Rectal smooth muscle tissue (tissue), 1 donor: Measurements from ENCODE around the gene GLRX2.

ENCODE experiments used
- H3K27ac ChIP-seq: one replicate; pipeline ENCODE4 v1.7.0; 2013; ENCODE audit warnings: low read depth, low read length, inconsistent platforms
- H3K27me3 ChIP-seq: one replicate; pipeline ENCODE4 v1.7.0; 2013; ENCODE audit warnings: low read length; ENCODE audit not compliant: control insufficient read depth, insufficient read depth
- H3K36me3 ChIP-seq: one replicate; pipeline ENCODE4 v1.7.0; 2013; ENCODE audit warnings: low read length; ENCODE audit not compliant: control insufficient read depth, insufficient read depth
- H3K4me1 ChIP-seq: one replicate; pipeline ENCODE4 v1.7.0; 2013; ENCODE audit warnings: low read length; ENCODE audit not compliant: control insufficient read depth, insufficient read depth
- H3K4me3 ChIP-seq: one replicate; pipeline ENCODE4 v1.7.0; 2013; ENCODE audit warnings: low read length
- H3K9ac ChIP-seq: one replicate; pipeline ENCODE4 v1.7.0; 2013; ENCODE audit warnings: low read length

GLRX2 gene

DNA sequence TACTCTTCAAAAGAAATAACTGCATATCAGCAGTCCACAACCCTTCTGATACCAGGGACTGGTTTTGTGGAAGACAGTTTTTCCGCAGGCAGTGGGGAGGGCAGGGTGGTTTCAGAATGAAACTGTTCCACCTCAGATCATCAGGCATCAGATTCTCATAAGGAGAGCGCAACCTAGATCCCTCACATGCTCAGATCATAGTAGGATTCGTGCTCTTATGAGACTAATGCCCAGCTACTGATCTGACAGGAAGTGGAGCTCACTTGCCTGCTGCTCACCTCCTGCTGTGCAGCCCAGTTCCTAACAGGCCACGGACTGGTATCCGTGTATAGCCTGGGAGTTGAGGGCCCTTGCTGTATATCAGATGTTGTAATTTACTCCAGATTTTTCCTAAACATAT is 34.3 kb downstream of the GLRX2 start:
- Histone ChIP-seq H3K9ac (no peak overlapping the region), H3K27ac (no peak overlapping the region), H3K4me3 (no peak overlapping the region), H3K27me3 (no peaks in the 10 kb centered on the region), H3K36me3 (no peaks in the 10 kb centered on the region), H3K4me1 (no peaks in the 10 kb centered on the region)

DNA sequence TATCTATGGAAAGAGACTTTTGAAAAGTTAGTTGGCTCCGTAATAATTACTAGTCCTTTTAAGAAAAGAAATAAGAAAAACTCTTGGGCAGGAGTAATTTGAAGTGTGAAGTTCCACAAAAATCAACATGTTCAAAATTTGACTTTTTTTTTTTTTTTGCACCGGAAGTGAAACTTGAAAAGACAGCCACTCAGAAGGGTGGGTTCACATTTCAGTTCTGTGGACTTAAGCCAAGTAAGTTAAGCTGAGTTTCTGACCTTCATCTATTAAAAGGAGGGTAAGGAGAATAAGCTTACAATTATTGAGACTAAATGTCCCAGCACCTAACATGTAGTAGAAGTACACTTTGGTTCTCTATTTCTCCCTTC is 34.8 kb downstream of the GLRX2 start:
- Histone ChIP-seq H3K4me1 (no peaks in the 10 kb centered on the region), H3K9ac (no peak overlapping the region), H3K27ac (no peak overlapping the region), H3K36me3 (no peaks in the 10 kb centered on the region), H3K27me3 (no peaks in the 10 kb centered on the region), H3K4me3 (no peak overlapping the region)

DNA sequence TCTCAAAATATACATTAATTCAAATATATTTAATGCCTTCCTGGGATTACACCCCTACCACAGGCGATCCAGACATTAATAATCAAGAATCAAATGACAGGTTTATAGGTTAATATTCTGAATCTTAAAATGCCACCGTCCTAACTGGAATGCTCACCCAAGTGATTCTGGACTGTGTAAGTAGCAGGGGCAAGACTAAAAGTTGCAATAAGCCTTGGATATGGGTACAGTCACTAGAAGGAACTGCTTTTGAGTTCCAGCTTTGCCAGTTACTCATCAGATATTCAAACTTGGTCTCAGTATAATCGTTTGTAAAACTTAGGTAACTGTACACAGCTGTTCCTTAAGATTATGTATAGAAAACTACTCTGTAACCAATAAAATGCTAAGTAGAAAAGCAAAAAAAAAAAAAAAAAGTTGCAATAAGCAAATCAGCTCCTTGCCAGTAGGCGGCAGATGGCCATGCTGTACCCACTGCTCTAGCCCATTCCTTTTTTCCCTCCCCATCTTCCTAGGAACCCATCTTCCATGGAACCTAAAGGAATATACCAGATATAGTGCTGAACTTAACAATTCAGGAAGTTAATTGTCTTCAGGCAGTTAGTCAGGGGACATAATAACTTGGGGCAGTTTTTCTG is 35.3 kb downstream of the GLRX2 start:
- Histone ChIP-seq H3K9ac (no peak overlapping the region), H3K27ac (no peak overlapping the region), H3K4me3 (no peak overlapping the region), H3K36me3 (no peaks in the 10 kb centered on the region), H3K27me3 (no peaks in the 10 kb centered on the region), H3K4me1 (no peaks in the 10 kb centered on the region)

DNA sequence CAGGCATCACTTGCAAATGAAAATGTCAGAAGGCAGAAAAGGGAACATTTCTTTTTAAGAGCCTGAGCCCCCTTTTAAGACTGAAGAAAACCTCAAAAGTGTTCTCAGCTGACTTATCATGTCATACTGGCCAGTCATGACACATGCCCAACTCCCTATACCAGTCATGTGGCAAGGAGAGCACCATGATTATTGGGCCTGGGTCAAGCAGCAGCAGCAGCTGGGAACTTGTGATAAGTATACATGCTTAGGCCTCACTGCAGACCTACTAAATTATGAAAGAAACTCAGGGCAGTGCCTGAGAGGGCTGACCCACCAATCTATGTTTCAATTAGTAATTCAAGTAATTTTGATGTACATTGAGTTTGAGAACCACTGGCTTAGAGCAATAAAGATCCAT is 37.2 kb downstream of the GLRX2 start:
- Histone ChIP-seq H3K27me3 (no peaks in the 10 kb centered on the region), H3K9ac (no peak overlapping the region), H3K27ac (no peak overlapping the region), H3K4me3 (no peak overlapping the region), H3K36me3 (no peaks in the 10 kb centered on the region), H3K4me1 (no peaks in the 10 kb centered on the region)

DNA sequence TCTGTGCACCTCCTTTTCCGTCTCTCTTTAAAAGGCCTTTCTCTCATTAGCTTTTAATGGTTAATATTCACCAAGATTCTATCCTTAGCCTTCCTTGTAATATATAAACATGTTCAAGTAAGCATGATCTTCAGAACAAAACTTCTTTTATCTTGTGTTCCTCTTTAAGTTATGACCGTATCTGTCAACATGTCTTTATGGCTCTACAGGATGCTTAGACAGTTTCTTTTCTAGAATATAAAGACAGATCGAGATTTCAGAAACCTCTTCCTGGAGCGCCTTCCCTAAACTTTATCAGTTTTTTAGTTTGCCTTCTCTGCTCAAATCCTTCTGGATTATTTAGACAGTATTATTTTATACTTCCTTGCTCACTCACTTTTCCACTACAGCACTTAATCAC is 38.6 kb downstream of the GLRX2 start:
- Histone ChIP-seq H3K4me1 (peaks cover 2% of the 10 kb centered on the region), H3K4me3 (no peak overlapping the region), H3K27me3 (no peaks in the 10 kb centered on the region), H3K27ac (no peak overlapping the region), H3K36me3 (no peaks in the 10 kb centered on the region), H3K9ac (no peak overlapping the region)

DNA sequence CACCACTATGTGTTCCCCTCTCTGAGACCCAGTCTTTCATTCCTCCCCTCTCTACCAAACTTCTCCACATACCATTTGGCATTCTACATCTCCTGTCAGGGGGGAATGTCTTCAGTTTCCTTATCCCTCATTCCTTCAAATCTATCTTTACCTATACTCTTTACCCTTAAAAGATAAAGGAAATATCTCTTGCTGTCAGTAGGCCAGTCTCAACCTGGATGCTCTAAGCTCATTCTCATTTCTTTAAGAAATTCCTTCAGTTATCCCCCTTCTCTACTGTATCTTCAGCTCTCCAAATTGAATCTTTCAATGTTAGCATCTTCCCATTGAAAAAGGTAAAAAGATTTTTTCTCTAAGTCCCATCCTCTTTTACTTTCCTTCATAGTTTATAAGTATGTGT is 39.3 kb downstream of the GLRX2 start:
- H3K4me3 ChIP-seq, result no peak overlapping the region
- H3K9ac ChIP-seq, result no peak overlapping the region
- peaks cover 7% of the 10 kb centered on the region for H3K4me1 ChIP-seq
- no peaks in the 10 kb centered on the region for H3K27me3 ChIP-seq
- H3K27ac ChIP-seq, result no peak overlapping the region
- H3K36me3 ChIP-seq, result no peaks in the 10 kb centered on the region

DNA sequence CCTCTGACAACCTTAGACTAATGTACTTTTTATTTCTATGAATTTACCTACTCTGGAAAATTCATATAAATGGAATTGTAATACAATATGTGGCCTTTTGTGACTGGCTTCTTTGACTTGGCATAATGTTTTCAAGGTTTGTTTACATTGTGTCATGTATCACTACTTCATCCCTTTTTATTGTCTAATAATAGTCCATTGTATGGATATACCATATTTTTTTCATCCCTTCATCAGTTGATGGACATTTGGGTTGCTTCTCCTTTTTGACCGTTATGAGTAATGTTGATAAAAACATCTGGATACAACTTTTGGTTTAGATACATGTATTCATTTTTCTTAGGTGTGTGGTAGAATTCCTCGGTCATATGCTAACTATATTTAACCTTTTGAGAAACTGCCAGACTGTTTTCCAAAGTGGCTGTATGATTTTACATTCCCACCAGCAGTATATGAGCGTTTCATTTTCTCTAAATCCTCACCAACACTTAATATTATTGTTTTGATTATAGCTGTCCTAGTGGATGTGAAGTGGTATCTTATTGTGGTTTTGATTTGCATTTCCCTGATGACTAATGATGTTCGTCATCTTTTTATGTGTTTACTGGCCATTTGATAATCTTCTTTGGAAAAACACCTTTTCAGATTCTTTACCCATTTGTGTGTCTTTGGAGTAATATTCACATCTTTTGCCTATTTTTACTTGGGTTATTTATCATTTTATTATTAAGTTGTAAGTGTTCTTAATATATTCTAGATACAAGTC is 42.3 kb downstream of the GLRX2 start:
- Histone ChIP-seq H3K4me1 (peaks cover 9% of the 10 kb centered on the region), H3K27me3 (no peaks in the 10 kb centered on the region), H3K36me3 (no peaks in the 10 kb centered on the region), H3K27ac (no peak overlapping the region), H3K4me3 (no peak overlapping the region), H3K9ac (no peak overlapping the region)

DNA sequence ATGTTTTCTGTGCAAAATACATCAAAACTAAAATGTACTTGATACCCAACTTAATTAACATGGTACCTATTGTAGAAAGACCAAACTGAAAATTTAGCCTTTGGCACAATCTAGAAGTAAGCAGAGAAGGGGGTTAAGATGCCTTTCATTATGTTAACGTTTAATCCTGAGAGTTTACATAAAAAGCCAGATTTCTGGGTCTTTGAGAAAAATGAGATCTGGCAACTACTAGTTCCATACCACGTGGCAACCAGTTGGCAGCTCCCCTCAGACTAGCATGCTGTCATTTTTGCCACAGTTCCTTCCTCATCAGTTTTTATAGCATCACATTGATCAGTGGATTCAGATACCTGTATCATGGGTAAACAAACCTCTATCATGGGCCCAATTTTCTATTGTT is 44.3 kb downstream of the GLRX2 start:
- Histone ChIP-seq H3K9ac (no peak overlapping the region), H3K4me1 (peaks cover 13% of the 10 kb centered on the region), H3K27ac (peak overlapping the region; percentile 100), H3K36me3 (no peaks in the 10 kb centered on the region), H3K4me3 (no peak overlapping the region), H3K27me3 (no peaks in the 10 kb centered on the region)

DNA sequence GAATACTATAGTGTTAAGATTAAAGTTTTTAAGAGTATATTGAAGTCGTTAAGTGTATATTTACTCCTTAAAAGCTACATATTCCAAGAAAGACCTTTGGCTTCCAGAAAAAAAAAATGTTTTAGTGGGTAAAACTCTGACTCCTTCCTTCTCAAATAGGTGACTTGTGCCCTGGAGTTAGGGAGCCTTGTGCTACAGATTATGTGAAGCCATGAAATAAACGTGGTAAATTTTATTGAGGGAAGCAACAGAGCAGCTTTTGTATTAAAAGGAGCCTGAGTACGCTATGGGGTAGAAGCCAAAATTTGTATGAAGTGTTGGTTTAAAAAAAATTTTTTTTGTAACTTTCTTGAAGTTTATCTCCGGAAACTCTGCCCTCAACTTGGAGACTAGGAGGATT is 44.8 kb downstream of the GLRX2 start:
- no peaks in the 10 kb centered on the region for H3K36me3 ChIP-seq

DNA sequence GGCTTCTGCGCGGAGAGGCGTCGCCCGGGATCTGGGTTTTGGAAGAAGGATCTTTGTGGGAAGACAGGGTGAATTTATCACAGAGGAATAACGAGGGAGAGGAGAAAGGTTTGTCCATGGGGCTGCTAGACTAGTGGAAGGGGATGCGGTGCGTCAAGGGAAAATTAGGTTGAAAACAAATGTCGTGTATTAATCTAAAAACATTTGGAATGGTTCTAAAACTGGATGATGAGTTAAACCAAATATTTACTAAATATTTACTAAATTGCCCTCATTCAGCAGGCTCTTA is 45.2 kb downstream of the GLRX2 start:
- Histone ChIP-seq H3K27me3 (no peaks in the 10 kb centered on the region), H3K27ac (peak overlapping the region; percentile 100), H3K4me1 (peaks cover 13% of the 10 kb centered on the region)

More for the DNA sequence above, 44.8 kb downstream of the GLRX2 start:
- no peaks in the 10 kb centered on the region for H3K27me3 ChIP-seq
- no peak overlapping the region for H3K9ac ChIP-seq
- H3K27ac ChIP-seq, result peak overlapping the region; percentile 100
- H3K4me1 ChIP-seq, result peaks cover 13% of the 10 kb centered on the region
- H3K4me3 ChIP-seq, result peak overlapping the region; percentile 97

DNA sequence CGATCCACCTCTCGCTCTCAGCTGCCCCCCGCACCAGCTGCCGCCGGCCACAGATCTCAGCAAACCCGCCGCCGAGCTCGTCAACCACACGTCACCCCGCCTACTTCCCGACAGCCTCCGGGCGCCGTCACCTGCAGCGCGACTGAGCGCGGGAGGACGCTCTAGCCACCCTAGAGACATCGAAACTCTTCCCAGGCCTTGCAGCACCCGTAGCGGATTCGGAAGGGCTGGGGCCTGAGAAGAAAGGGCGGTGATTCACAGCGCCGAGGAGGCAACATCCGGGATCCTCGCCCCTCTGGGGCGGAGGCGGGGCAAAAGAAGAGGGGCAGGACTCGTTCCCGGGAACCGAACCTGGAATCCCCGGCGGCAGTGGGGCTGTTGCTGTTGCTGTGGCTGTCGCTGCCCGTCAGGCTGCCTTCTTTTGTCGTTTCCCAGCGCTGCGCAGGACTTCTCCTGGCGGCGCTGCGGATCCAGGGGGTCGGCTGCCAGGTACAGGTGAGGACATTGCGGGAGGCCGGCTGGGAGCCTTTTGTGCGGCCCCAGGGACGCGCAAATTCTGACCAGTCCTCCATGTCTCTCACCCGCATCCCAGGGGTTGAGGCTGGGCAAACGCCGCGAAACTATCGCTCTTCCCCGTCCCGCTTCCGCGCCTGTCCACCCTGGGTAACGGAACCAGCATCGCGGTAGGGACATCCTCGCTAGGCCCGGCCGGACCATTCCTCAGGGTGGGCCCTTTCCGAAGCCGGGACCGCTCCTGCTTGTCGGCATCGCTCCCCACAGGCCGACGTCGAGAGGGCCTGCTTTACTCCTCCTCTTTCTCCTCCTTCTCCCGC is 45.7 kb downstream of the GLRX2 start, which contains the start of the genes RO60 and UCHL5:
TSS of gene RO60 (plus strand) at position 331 of the 833 bp plus-strand sequence. CDS start 9,443 bp downstream, outside the sequence.
TSS of gene UCHL5 (minus strand) at position 79 of the 833 bp plus-strand sequence. CDS start 100 bp downstream, outside the sequence.
- H3K4me3 ChIP-seq, result peak within 1 kb of the TSS; percentile 97
- no peaks in the 10 kb centered on the region for H3K36me3 ChIP-seq
- H3K27ac ChIP-seq, result peak within 1 kb of the TSS; percentile 100
- no peaks in the 10 kb centered on the region for H3K27me3 ChIP-seq
- peak within 1 kb of the TSS; percentile 99 for H3K9ac ChIP-seq
- H3K4me1 ChIP-seq, result peaks cover 13% of the 10 kb centered on the region

More for the DNA sequence above, 45.2 kb downstream of the GLRX2 start:
- peak overlapping the region; percentile 99 for H3K9ac ChIP-seq
- peak overlapping the region; percentile 97 for H3K4me3 ChIP-seq
- no peaks in the 10 kb centered on the region for H3K36me3 ChIP-seq

DNA sequence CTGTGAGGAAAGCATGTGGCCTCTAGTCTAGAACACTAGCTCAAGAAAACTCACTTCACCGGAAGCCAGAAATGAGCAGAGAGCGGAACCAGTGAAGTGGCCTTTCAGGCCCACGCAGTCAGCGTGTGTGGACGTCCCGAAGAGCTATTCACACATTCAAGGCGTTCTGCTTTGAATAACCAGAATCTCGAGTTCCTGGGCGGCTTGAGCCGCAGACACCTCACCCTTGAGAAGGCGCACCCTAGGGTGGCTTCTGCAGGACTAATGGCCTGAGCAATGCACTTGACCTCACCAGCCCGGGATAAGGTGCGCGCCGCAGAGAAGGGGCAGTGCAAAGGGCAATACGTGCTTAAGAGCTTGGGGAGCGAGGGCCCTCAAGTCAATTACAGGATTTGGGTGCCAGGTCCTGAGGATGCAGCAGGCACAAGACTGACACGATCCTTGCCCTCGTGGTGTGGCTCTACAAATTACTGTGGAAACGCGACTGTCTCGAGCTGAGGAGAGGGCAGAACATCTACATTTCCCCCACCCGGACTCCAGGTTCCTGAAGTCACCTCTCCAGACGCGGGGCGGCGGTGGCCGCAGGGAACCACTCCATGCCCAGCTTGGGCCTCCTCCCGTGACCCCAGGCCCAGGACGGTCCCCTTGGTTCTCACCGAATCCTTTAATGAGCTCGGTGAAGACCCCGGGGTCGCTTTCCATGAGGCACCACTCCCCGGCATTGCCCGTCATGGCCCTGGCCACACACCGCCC is 46.5 kb downstream of the GLRX2 start:
- Histone ChIP-seq H3K4me3 (peak overlapping the region; percentile 97), H3K27me3 (no peaks in the 10 kb centered on the region), H3K36me3 (no peaks in the 10 kb centered on the region), H3K9ac (peak overlapping the region; percentile 90), H3K4me1 (peaks cover 13% of the 10 kb centered on the region), H3K27ac (peak overlapping the region; percentile 100)
